ENCODE results near the gene ZSCAN12.
"Not testable (repeated sequence)": the region's sequence is repeated elsewhere in the genome, so short reads cannot be mapped to it uniquely, and the experiment has no call there.

The ZSCAN12 gene

GRCh38 chr6:28393912-28394662 is 5.5 kb downstream of the ZSCAN12 start:
- no peak for DNase-seq (ENCODE audit: low spot score)

GRCh38 chr6:28390688-28391087 is 8.9 kb downstream of the ZSCAN12 start:
- no peak for DNase-seq (ENCODE audit: low spot score)

GRCh38 chr6:28384143-28384533 is 15.4 kb downstream of the ZSCAN12 start:
- DNase-seq (ENCODE audit: low spot score): no peak

- DNase-seq (ENCODE audit: low spot score): peak; percentile 69
Observed at GRCh38 chr6:28383235-28384142, 16.1 kb downstream of the ZSCAN12 start.

GRCh38 chr6:28380381-28380780 is 19.2 kb downstream of the ZSCAN12 start:
- DNase-seq (ENCODE audit: low spot score): no peak

GRCh38 chr6:28378644-28379043 is 20.9 kb downstream of the ZSCAN12 start:
- DNase-seq (ENCODE audit: low spot score): no peak

- no peak for DNase-seq (ENCODE audit: low spot score)
Observed at GRCh38 chr6:28377879-28378278, 21.7 kb downstream of the ZSCAN12 start.

- no peak for DNase-seq (ENCODE audit: low spot score)
Observed at GRCh38 chr6:28373925-28374324, 25.6 kb downstream of the ZSCAN12 start.

GRCh38 chr6:28371706-28372451 is 27.7 kb downstream of the ZSCAN12 start:
- no peak for DNase-seq (ENCODE audit: low spot score)

GRCh38 chr6:28371280-28371679 is 28.3 kb downstream of the ZSCAN12 start:
- DNase-seq (ENCODE audit: low spot score): no peak

- no peak for DNase-seq (ENCODE audit: low spot score)
Observed at GRCh38 chr6:28370440-28370839, 29.1 kb downstream of the ZSCAN12 start.

- DNase-seq (ENCODE audit: low spot score): no peak
Observed at GRCh38 chr6:28369463-28369862, 30.1 kb downstream of the ZSCAN12 start.

GRCh38 chr6:28368522-28368921 is 31.0 kb downstream of the ZSCAN12 start:
- no peak for DNase-seq (ENCODE audit: low spot score)

GRCh38 chr6:28365590-28365989 is 34.0 kb downstream of the ZSCAN12 start:
- not testable (repeated sequence) for DNase-seq (ENCODE audit: low spot score)

- no peak for DNase-seq (ENCODE audit: low spot score)
Observed at GRCh38 chr6:28360961-28361360, 38.6 kb downstream of the ZSCAN12 start.

- DNase-seq (ENCODE audit: low spot score): not testable (repeated sequence)
Observed at GRCh38 chr6:28359562-28359961, 40.0 kb downstream of the ZSCAN12 start.

- no peak for DNase-seq (ENCODE audit: low spot score)
Observed at GRCh38 chr6:28357036-28357435, 42.5 kb downstream of the ZSCAN12 start.

- no peak for DNase-seq (ENCODE audit: low spot score)
Observed at GRCh38 chr6:28356666-28357020, 42.9 kb downstream of the ZSCAN12 start.

GRCh38 chr6:28355743-28356665 is 43.5 kb downstream of the ZSCAN12 start:
- DNase-seq (ENCODE audit: low spot score): peak; percentile 92

- peak; percentile 3 for DNase-seq (ENCODE audit: low spot score)
Observed at GRCh38 chr6:28354688-28355554, 44.6 kb downstream of the ZSCAN12 start.

Measured in pons (tissue), 1 donor.